NCI-H1930 (cell line): ENCODE measurements around the gene C5orf46.

Experiments
- DNase-seq, 2 experiments: peaks; one replicate each; lab custom pipeline; 2025; lab: John Stamatoyannopoulos, UW

The C5orf46 gene

DNA sequence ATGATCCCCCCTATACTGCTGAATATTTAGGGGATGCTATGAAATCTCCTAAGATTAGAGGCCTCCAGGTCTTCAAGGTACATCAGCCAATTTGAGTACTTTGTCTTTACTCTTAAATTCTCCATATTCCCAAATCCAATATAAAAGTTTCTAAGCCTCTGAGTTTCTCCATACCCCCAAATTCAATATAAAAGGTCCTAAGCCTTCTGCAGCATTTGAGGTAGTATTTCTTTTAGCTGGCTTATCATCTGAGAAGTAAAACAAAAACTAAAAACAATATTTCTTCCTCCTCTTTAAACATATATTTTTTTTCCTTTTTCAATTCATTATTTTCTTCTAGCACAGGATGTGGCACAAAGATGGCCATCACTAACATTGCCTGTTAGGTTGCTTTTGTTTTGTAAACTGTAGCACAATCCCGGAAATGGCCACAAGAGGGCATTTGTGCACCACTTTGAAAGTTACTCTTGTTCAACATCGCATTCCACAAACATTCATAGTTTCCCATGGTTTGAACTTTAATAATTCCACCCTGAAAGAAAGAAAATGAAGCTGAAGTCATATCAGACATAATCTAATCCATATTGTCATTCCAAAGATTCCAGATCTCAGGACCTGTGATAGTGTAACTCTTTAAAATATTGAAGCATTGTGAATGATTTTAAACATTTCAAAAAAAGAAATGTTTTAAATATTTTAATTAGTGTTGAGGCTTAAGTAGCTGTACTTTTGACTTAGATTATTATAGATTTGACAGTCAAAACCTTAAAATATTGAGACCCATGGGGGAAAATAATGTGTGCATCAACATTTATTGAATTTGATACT lies 48.8 kb downstream of the C5orf46 start:
- peak; percentile 3 to 17 for DNase-seq

DNA sequence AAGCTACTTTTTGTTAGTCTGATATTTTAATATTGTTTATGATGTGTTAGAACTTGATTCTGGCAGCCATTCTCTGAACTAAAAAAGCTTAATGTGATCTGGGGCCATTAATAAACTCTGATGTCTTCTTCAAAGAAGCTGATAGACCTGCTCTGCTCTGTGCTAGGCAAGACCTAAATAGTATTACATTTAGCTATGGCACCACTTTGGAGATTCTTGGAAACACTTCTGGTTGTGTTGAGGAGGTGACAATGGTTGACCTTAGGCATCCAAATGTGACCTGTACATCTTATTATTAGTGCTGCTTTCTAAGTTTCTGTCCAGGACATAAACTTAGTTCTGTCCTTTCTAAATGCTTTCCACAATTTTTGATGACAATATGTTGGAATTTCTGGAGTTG lies 49.5 kb downstream of the C5orf46 start:
- DNase-seq = no peak

DNA sequence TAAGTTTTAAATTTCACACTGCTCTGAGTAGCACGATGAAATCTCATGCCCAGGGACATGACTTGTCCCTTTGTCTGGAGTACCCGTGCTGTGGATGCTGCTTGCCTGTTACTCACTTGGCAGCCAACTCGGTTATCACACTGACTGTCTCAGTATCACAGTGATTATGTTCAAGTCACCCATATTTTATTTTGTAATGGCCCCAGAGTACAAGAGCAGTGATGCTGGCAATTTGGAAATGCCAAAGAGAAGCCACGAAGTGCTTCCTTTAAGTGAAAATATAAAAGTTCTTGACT lies 50.6 kb downstream of the C5orf46 start:
- no peak for DNase-seq

GRCh38 chr5:147854894-147855773 lies 51.2 kb downstream of the C5orf46 start:
- DNase-seq = no peak

DNA sequence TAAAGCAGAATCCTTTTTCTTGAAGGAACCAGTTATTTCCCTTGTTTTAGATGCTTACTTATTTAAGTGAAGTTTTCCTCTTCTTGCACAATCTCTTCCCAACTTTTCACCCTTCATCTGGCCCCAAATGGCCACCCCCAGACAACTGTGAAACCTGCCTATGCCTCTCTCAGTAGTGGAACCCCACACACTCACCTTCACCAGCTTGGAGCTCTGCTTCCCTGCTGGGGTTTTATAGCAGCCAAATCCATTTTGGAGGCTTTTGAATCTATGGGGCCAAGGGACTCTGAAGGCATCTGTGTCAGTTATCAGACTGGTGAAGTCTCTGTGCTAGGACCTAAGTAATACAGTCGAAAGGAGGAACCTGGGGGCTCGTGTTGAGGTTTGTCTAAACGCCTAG lies 52.0 kb downstream of the C5orf46 start:
- DNase-seq = no peak

DNA sequence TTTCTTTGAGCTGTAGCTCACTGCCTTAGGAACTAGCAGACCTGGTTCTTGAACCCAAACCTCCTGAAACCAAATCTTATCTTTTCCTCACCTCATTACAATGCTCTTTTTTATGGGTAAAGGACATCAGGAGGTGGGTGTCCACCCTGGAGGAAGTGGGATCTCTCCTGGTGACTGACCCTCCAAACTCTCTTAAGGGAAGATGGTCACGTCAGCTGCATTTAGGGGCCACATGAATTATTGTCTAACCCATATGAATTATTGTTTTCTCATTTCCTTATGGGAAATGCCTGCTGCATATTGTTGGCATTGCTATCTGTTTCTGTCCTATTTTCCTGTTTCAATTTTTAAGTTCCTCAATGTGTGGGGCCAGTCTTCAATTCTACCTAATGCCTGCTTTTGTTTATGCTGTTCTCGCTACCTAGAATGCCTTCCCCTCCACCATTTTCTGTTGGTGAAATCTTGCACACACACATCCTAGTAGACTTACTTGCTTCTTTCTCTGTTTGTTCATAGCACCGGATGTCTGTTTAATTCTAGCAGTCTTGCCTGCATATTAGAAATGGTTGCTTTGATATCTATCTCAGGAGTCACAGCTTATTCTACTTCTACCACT lies 52.9 kb downstream of the C5orf46 start:
- no peak for DNase-seq

GRCh38 chr5:147852365-147852764 lies 54.0 kb downstream of the C5orf46 start:
- no peak for DNase-seq

DNA sequence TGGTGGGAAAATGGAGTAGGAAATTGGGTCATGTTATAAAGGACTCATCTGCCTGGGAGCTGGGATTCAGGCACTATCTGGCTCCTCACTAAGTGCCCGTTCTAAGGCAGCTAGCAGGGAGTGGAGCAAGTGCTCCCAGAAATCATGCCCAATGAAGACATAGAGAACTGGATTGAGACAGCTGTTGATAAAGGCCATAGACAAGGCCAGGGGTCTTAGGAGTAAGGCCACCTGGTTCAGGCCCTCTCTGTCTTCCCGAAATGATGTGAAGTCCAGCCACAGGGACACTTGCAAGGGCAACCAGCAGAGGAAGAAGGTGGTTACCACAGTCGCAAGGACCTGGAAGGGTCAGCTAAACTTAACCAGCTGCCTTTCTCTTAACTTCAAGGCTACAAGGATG lies 54.8 kb downstream of the C5orf46 start:
- no peak for DNase-seq

DNA sequence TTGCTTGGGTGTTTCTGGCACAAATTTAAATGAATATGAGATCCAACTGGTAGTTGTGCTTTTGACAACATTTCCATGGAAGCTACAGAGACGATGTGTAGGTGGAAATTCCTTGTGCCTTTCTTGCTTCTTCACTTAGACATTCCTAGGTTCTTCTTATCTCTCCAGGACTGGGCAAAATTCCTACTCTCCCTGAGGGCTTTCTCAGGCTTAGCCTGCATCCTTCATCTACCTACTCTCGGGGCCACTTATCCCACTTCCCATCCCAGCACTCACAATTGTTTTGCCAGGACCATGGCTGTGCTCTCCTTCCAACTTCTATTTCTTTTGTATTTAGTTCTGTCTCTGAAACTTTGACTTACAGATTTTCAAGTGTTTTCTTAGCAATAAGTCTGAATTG lies 57.1 kb downstream of the C5orf46 start:
- DNase-seq = no peak

- no peak for DNase-seq
These were observed 60.7 kb downstream of the C5orf46 start for GRCh38 chr5:147845618-147846017.

DNA sequence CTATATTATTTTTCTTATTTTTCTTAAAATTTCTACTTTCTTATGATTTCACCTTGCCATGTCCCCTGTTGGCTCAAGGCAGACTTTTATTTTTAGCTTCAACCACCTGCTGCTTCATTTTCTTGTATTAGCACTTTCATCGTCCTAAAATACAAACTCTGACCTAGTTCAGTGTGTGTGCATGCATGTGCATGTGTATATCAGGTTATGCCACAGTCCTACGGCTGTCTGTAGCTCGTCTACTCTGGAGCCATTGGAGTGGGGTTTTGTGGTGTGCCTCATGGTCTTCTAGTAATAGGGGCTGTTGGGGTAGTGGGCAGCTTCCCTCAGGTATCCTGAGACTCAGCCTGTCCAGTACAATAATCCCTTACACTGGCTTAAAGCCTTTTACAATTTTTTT lies 61.5 kb downstream of the C5orf46 start:
- no peak for DNase-seq

- DNase-seq = no peak
These were observed 63.5 kb downstream of the C5orf46 start for GRCh38 chr5:147842869-147843268.
